ENCODE measurements around the gene ELL.

DNA sequence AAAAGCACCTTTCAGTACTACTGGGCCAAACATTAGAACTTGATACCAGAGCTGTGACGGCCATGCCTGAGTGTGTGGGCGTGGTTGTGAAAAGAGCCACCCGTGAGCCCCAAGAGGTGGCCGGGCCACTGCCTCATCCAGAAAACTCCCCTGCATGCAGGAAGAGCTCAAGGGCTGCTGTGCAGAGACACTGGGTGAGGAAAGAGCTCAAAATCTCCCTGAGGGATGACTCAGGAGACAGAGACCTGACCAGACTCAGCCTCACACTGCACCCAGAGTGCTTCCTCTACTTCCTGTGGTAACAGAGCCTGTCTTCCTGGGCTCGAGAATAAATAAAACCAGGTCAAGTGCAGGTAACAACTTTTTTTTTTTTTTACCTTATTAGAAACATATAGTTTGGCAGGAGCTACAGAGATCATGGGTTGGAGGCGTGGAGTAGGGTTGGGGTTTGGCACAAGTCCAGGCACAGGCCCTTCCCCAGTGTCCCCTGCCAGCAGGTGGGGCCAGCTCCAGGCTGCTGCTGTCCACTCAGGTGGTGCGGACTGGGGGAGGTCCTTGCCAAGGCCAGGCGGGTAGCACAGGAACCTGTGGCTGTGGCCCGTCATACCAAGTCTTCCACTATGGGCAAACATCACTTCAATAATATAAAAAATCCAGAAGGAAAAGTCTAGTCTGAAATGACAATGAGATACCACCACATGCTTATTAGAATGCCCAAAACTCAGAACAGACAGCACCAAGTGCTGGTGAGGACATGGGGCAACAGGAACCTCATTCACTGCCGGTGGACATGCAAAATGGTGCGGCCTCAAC, 25.5 kb downstream of the ELL start:
- no peak for TF ChIP-seq PPARA (CRISPR knock-in tag; IDR thresholded peaks at IDR 0.05; ENCODE audit: borderline replicate concordance)
- TF ChIP-seq ZNF8 (CRISPR knock-in tag; IDR thresholded peaks at IDR 0.05) = no peak
- no peak for TF ChIP-seq TSHZ2 (CRISPR knock-in tag; IDR thresholded peaks at IDR 0.05)
- no peak for TF ChIP-seq ZFP30 (CRISPR knock-in tag; IDR thresholded peaks at IDR 0.05)
- TF ChIP-seq ZC3H10 (CRISPR knock-in tag; IDR thresholded peaks at IDR 0.05) = no peak
- TF ChIP-seq ARNTL (CRISPR knock-in tag; IDR thresholded peaks at IDR 0.05; ENCODE audit: borderline replicate concordance, low read depth) = no peak
- no peak for TF ChIP-seq PATZ1 (CRISPR knock-in tag; IDR thresholded peaks at IDR 0.05; ENCODE audit: borderline replicate concordance)
- no peak for TF ChIP-seq OSR1 (CRISPR knock-in tag; IDR thresholded peaks at IDR 0.05)
- TF ChIP-seq CREB5 (CRISPR knock-in tag; IDR thresholded peaks at IDR 0.05; ENCODE audit: low read depth) = no peak
- no peak for TF ChIP-seq TCF4 (CRISPR knock-in tag; IDR thresholded peaks at IDR 0.05; ENCODE audit: borderline replicate concordance)
- no peak for TF ChIP-seq ZFP3 (CRISPR knock-in tag; IDR thresholded peaks at IDR 0.05)

Data from SK-N-SH treated with all-trans-retinoic acid at 6 μM for 48 hours (cell line).